ENCODE results near the gene DHX34.
"Not testable (repeated sequence)": the region's sequence is repeated elsewhere in the genome, so short reads cannot be mapped to it uniquely, and the experiment has no call there.

The DHX34 gene

GRCh38 chr19:47348819-47349795 is at the start of gene DHX34:
TSS of gene DHX34 (plus strand) at chr19:47349315. CDS start at chr19:47353031, 3,716 bp downstream.
- DNase-seq (ENCODE audit: low spot score): peak; percentile 100

GRCh38 chr19:47300867-47301266 is 48.2 kb upstream of the DHX34 start:
- not testable (repeated sequence) for DNase-seq (ENCODE audit: low spot score)

- DNase-seq (ENCODE audit: low spot score): no peak
These were observed 46.9 kb upstream of the DHX34 start for GRCh38 chr19:47302249-47302648.

GRCh38 chr19:47303966-47304365 is 45.1 kb upstream of the DHX34 start:
- DNase-seq (ENCODE audit: low spot score): no peak

- peak; percentile 59 for DNase-seq (ENCODE audit: low spot score)
These were observed 43.8 kb upstream of the DHX34 start for GRCh38 chr19:47305309-47305751.

GRCh38 chr19:47306303-47306702 is 42.8 kb upstream of the DHX34 start:
- DNase-seq (ENCODE audit: low spot score): no peak

GRCh38 chr19:47309038-47309437 is 40.1 kb upstream of the DHX34 start:
- DNase-seq (ENCODE audit: low spot score): no peak

- no peak for DNase-seq (ENCODE audit: low spot score)
These were observed 39.5 kb upstream of the DHX34 start, which contains the start of gene C5AR1 for GRCh38 chr19:47309608-47310007. TSS of gene C5AR1 (plus strand) at chr19:47309861. CDS start at chr19:47309896, 35 bp downstream.

- DNase-seq (ENCODE audit: low spot score): no peak
These were observed 38.8 kb upstream of the DHX34 start for GRCh38 chr19:47310323-47310722.

GRCh38 chr19:47310819-47311218 is 38.3 kb upstream of the DHX34 start:
- no peak for DNase-seq (ENCODE audit: low spot score)

GRCh38 chr19:47312366-47313006 is 36.6 kb upstream of the DHX34 start:
- DNase-seq (ENCODE audit: low spot score): no peak

GRCh38 chr19:47313754-47314295 is 35.3 kb upstream of the DHX34 start:
- no peak for DNase-seq (ENCODE audit: low spot score)

GRCh38 chr19:47315125-47315821 is 33.8 kb upstream of the DHX34 start:
- no peak for DNase-seq (ENCODE audit: low spot score)

GRCh38 chr19:47316513-47316912 is 32.6 kb upstream of the DHX34 start:
- DNase-seq (ENCODE audit: low spot score): no peak

- DNase-seq (ENCODE audit: low spot score): no peak
These were observed 28.9 kb upstream of the DHX34 start for GRCh38 chr19:47319923-47320871.

- no peak for DNase-seq (ENCODE audit: low spot score)
These were observed 27.5 kb upstream of the DHX34 start for GRCh38 chr19:47321630-47322029.

- DNase-seq (ENCODE audit: low spot score): no peak
These were observed 27.1 kb upstream of the DHX34 start for GRCh38 chr19:47322058-47322457.

GRCh38 chr19:47323409-47323808 is 25.7 kb upstream of the DHX34 start:
- no peak for DNase-seq (ENCODE audit: low spot score)

- DNase-seq (ENCODE audit: low spot score): no peak
These were observed 25.2 kb upstream of the DHX34 start for GRCh38 chr19:47323872-47324271.

- DNase-seq (ENCODE audit: low spot score): no peak
These were observed 24.6 kb upstream of the DHX34 start for GRCh38 chr19:47324502-47324901.

- DNase-seq (ENCODE audit: low spot score): no peak
These were observed 18.6 kb upstream of the DHX34 start for GRCh38 chr19:47330466-47330869.
